Adipose tissue (tissue), 3 donors: ENCODE measurements around the gene PXDN. TPM values are rescaled to one million over a fixed set of nuclear protein-coding genes. Genes with fewer than 3 reads are reported as not detected.
"Not testable (repeated sequence)": the region's sequence is repeated elsewhere in the genome, so short reads cannot be mapped to it uniquely, and the experiment has no call there.

ENCODE experiments used
- H3K27ac ChIP-seq: one replicate; pipeline ENCODE4 v1.5.1; 2013; ENCODE audit warnings: low read depth, low read length
- WGBS, 3 donors: extraction: QIAGEN DNeasy Blood & Tissue Kit; methylation state at CpG; one replicate each; pipeline ENCODE4 v1.1.7; 2013; 5-methylcytosine and 5-hydroxymethylcytosine counted together
- polyA plus RNA-seq, 3 donors: library from polyadenylated mRNA; stranded (reverse); fragments of 200-250 nt; gene quantifications; one replicate each; pipeline ENCODE4 v1.2.3, GENCODE V29; 2013
- donor health status: healthy with polysubstance abuse.
- donor health status: Bipolar disorder and iron deficiency.
- donor health status: healthy.

Gene PXDN
- polyA plus RNA-seq, 3 donors, result 10.2 to 132 (median 17.7) TPM

GRCh38 chr2:1733298-1733697 lies 11.0 kb downstream of the PXDN start:
- not testable (repeated sequence) for H3K27ac ChIP-seq
- WGBS, 3 donors, result 93 to 98% (median 93%) methylated on average over 19 of the region's 19 CpGs

DNA sequence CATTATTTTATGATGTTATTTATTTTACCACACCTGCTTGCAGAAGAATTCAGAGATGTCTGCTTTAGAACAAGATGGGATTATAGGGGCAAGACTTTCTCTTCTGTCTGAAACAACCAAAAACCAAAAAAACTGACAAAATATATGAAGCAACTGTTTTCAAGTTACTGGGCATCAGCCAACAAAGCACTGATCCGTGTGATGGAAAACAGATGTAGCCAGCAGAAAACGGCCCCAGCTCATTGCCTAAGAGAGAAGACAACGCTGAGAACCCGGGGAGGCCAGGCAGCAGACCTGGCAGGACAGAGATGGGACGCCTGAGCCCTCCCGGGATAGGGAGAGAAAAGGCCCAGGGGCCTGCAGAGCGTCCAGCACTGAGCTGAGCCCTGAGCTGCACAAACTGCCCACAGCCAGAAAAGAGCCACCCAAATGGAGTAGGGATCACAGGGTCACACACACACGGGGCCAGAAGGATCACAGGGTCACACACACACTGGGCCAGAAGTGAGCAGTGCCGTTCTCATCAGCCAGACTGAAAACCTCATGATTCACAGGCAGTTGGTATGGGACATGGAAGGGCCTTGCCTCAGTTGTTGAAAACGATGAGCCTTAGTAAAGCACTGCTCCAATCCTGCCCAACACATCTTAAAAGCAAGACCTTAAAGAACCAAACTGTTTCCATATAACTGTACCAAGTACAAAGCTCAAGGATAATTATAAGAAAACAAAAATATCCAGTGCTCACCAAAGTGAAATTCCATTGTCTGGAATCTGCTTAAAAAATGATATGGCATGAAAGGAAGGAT lies 12.1 kb downstream of the PXDN start:
- WGBS, 3 donors, result 37 to 49% (median 40%) methylated on average over 10 of the region's 10 CpGs
- no peak overlapping the region for H3K27ac ChIP-seq

GRCh38 chr2:1731447-1731962 lies 12.8 kb downstream of the PXDN start:
- peak overlapping the region; percentile 40 for H3K27ac ChIP-seq
- 56 to 71% (median 60%) methylated on average over 8 of the region's 8 CpGs for WGBS, 3 donors

GRCh38 chr2:1730015-1730927 lies 14.0 kb downstream of the PXDN start:
- H3K27ac ChIP-seq, result peak overlapping the region; percentile 59
- WGBS, 3 donors, result 36 to 64% (median 43%) methylated on average over 10 of the region's 10 CpGs

DNA sequence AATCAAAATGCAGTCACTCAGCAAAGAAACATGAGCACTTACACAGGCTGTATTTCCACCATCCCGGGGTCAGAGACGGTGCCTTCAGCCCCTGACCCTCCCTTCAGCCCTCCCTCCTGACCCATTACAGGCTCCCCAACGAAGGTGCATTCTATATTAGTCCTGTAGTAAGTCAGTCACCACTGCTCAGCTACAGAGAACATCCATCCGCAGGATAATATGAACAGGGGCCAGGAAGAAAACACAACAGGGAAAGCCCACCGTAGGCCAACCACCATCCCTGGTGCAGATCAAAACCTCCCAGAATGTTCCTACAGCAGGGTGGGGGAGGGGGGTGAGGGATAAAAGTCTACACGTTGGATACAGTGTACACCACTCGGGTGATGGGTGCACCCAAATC lies 15.1 kb downstream of the PXDN start:
- 59 to 72% (median 65%) methylated on average over 7 of the region's 7 CpGs for WGBS, 3 donors
- no peak overlapping the region for H3K27ac ChIP-seq

GRCh38 chr2:1728821-1729220 lies 15.5 kb downstream of the PXDN start:
- H3K27ac ChIP-seq, result no peak overlapping the region
- 18 to 75% (median 56%) methylated on average over 14 of the region's 14 CpGs for WGBS, 3 donors

- no peak overlapping the region for H3K27ac ChIP-seq
- WGBS, 3 donors, result 68 to 96% (median 94%) methylated on average over 16 of the region's 16 CpGs
These were observed 16.4 kb downstream of the PXDN start for GRCh38 chr2:1727796-1728474.

DNA sequence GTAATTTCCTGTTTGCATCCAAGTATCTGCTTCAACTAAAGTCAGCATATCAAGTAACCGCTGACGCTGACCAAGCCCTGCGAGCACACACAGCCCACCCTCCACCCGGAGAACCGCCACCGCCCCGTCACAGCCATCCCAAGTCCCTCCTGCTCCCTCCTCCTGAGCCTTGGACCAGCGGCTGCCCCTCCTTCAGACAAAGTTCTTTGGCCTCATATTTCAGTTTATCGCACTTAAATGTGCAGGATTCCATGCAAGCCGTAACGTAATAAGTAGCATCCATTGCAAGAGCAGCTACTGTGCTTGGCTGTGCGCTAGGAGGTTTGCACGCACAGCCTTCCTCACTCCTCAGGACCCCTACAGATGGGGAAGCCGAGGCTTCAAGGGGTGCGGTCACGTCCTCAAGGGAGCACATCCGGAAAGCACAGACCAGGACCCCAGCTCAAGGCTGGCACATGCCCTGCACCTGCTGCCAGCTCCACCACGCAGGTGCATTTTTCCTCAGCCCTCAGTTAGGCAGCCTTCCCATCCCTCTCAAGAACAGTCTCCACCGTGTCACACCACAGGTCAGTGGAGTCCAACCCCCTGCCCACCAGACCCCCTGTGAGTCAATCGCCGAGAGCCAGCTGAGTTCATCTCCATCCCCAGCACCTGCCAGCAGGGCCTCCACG lies 17.1 kb downstream of the PXDN start:
- 56 to 72% (median 59%) methylated on average over 22 of the region's 22 CpGs for WGBS, 3 donors
- H3K27ac ChIP-seq, result no peak overlapping the region

DNA sequence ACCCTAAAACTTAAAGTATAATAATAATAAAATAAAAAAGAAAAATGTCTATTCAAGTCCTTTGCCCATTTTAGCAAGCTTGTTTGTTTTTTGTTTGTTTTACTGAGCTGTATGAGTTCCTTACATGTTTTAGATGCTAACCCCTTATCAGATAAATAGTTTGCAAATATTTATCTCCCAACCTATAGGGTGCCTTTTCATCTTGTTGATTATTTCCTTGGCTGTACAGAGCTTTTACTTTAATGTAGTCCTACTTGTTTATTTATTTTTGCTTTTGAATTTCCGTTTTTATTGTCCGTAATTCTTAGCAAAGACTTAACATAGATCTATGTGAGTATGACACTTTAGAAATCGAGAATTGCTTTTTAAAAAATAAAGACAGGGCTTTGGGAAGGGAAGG lies 17.8 kb downstream of the PXDN start:
- no peak overlapping the region for H3K27ac ChIP-seq
- 50 to 67% (median 50%) methylated on average over 3 of the region's 3 CpGs for WGBS, 3 donors

DNA sequence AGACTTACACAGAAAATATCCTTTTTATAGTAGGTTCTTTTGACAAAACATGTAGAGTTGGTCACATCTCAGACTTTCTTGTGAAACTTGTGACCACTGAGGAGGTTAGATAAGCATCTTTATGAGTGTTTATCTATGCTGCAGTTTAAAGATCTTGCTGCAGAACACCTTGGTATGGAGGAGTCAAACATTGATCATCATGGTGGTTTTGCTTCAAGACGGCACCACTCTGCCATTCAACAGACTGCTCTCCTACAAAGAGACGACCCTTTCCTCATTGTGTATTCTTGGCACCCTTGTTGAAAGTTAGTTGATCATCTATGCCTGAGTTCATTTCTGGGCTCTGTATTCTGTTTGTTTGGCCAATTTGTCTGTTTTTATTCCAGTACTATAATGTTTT lies 20.0 kb downstream of the PXDN start:
- H3K27ac ChIP-seq, result not testable (repeated sequence)
- WGBS, 3 donors, result 72 to 87% (median 80%) methylated on average over 2 of the region's 2 CpGs

DNA sequence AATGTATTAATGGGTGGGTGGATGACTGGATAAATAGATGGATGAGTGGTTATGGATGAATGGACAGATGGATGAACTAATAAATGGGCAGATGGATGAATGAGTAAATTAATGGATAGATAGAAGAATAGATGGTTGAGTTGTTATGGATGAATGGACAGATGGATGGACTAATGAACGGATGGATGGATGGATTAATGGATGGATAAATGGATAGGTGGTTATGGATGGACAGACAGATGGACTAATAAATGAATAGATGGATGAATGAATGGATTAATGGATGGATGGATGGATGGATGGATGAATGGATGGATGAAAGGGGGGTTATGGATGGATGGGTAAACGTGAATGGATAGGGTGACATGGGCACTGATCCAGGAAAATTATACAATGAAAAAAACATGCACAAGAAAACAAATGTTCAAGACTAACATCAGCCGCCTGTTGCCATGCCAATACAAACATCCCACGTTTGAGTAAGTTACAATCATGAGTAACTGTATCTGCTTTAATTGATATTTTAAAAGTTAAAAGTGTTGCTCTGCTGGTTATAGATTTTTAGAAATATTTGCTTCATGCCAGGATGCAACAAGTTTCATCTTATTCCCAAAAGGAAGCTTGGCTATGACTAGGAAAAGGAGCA lies 20.8 kb downstream of the PXDN start:
- no peak overlapping the region for H3K27ac ChIP-seq
- WGBS, 3 donors, result 43 to 73% (median 64%) methylated on average over 4 of the region's 4 CpGs

- 75 to 88% (median 87%) methylated on average over 3 of the region's 3 CpGs for WGBS, 3 donors
- no peak overlapping the region for H3K27ac ChIP-seq
These were observed 21.6 kb downstream of the PXDN start for GRCh38 chr2:1722692-1723091.

DNA sequence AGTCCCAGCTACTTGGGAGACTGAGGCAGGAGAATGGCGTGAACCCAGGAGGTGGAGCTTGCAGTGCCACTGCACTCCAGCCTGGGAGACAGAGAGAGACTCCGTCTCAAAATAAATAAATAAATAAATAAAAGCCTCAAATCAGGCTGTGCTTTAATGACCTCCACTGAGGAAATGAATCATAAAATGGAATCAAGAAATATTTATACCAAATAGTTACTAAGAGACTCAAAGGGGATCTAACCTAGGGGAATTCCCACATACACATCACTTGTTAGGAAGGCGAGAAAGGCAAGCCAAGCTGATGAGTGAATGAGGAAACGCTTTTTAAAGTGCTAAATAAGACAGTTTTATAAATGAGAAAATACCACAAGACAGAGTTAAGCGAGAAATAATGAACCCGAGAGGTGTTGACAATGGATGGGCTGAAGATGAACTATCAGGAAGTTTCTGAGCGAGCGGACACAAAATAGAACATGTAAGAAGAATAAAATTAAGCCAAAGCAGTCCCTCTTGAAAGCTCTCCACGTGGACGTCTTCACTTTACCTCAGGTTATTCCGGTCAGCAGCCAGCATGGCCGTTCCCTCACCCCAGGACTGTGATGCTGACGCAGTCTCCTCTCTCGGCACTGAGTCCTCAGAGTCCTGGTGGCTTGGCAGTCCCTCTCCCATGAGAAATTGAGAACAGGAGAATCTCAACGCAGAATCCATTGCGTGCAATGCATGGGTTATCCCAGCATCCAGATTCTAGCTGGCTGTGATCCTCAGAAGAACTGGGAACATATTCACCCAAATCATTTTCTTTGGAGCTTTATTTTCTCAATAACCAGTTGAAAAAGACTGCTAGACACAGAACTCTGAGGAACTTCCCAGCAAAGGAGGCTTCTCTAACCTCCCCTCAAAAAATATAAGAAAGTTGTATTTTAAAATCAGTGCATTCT lies 22.3 kb downstream of the PXDN start:
- 56 to 78% (median 62%) methylated on average over 16 of the region's 16 CpGs for WGBS, 3 donors
- H3K27ac ChIP-seq, result peak overlapping the region; percentile 65

GRCh38 chr2:1718339-1719220 lies 25.7 kb downstream of the PXDN start:
- H3K27ac ChIP-seq, result no peak overlapping the region
- WGBS, 3 donors, result 93 to 95% (median 95%) methylated on average over 23 of the region's 23 CpGs

DNA sequence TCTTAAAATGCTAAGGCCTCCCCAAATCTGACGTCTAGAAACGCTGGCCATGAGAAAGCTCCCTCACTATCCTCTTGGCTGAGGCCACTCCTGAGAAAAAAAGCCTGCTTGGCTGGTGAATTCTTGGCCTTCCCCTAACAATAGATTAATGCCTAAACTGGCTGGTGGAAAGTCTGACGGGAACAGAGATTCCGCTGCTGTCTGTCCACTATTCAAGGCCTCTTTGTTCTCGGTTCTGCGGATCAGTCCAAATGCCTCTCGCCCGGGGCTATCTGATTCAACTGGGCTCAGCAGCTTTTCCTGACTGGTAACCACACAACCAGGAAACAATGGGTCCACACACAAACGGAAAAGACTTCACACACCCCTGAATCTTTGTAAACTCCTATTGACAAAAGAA lies 27.2 kb downstream of the PXDN start:
- peak overlapping the region; percentile 51 for H3K27ac ChIP-seq
- 53 to 58% (median 55%) methylated on average over 9 of the region's 9 CpGs for WGBS, 3 donors

GRCh38 chr2:1716441-1716840 lies 27.9 kb downstream of the PXDN start:
- WGBS, 3 donors, result 86 to 95% (median 92%) methylated on average over 9 of the region's 9 CpGs
- H3K27ac ChIP-seq, result peak overlapping the region; percentile 69
